H1 (cell line): Measurements from ENCODE around the gene SNX25. TPM values are rescaled to one million over a fixed set of nuclear protein-coding genes. Genes with fewer than 3 reads are reported as not detected.

ENCODE experiments used
- CTCF ChIA-PET: fragments of 300-600 bp; sonication (Branson Sonifier 250); formaldehyde crosslinking; loops from one replicate; lab custom pipeline; 2021; ENCODE audit not compliant: partially characterized antibody; lab: Charles Lee
- POLR2A ChIA-PET: fragments of 300-600 bp; sonication (Branson Sonifier 250); formaldehyde crosslinking; loops from one replicate; lab custom pipeline; 2021; ENCODE audit warnings: inconsistent platforms; ENCODE audit not compliant: partially characterized antibody; lab: Charles Lee
- DNase-seq, 2 experiments: peaks; one replicate each; pipeline versions ENCODE4 v3.0.0 to v3.0.0-alpha.2; 2010 to 2022; ENCODE audit warnings: low spot score in 2 of 2, low read depth in 1 of 2, mixed read lengths in 1 of 2
- FAIRE-seq: peaks from 2 replicates; lab custom pipeline; 2011; peaks lifted over from hg19 to GRCh38; lab: Jason Lieb, UNC
- H2AFZ ChIP-seq: 2 replicates; pipeline ENCODE4 v1.8.1; 2012; ENCODE audit warnings: low read length, inconsistent platforms
- H2AK5ac ChIP-seq: 2 replicates; pipeline ENCODE4 v1.6.1; 2013; ENCODE audit warnings: low read depth, low read length
- H2BK120ac ChIP-seq: replicated peaks from 2 replicates; pipeline ENCODE3; 2013; ENCODE audit warnings: low read depth, low read length, inconsistent platforms
- H2BK12ac ChIP-seq: 2 replicates; pipeline ENCODE4 v1.6.1; 2013; ENCODE audit warnings: low read depth, low read length
- H2BK15ac ChIP-seq: 2 replicates; pipeline ENCODE4 v1.6.1; 2013; ENCODE audit warnings: low read length
- H2BK20ac ChIP-seq: 2 replicates; pipeline ENCODE4 v1.6.1; 2013; ENCODE audit warnings: low read length
- H2BK5ac ChIP-seq: 2 replicates; pipeline ENCODE4 v1.6.1; 2013; ENCODE audit warnings: low read depth, low read length
- H3K14ac ChIP-seq: 2 replicates; pipeline ENCODE4 v1.6.1; 2013; ENCODE audit warnings: inconsistent platforms; ENCODE audit not compliant: insufficient read length
- H3K18ac ChIP-seq: 2 replicates; pipeline ENCODE4 v1.6.1; 2013; ENCODE audit warnings: low read length; ENCODE audit errors: extremely low read depth
- H3K23ac ChIP-seq: 2 replicates; pipeline ENCODE4 v1.6.1; 2013; ENCODE audit warnings: inconsistent platforms; ENCODE audit not compliant: insufficient read length
- H3K23me2 ChIP-seq: 2 replicates; pipeline ENCODE4 v1.6.1; 2013; ENCODE audit warnings: low read depth, low read length
- H3K27ac ChIP-seq: 2 replicates; pipeline ENCODE4 v1.6.1; 2011; ENCODE audit warnings: low read depth, low read length, inconsistent platforms
- H3K27me3 ChIP-seq, 4 experiments: replicated peaks in 1 of 4; 1 replicate in 1 of 4; 2 replicates in 3 of 4; pipeline versions ENCODE4 v1.6.1 to v1.8.1; 2011 to 2013; ENCODE audit warnings: low read length in 3 of 4, mild to moderate bottlenecking in 3 of 4, inconsistent platforms in 2 of 4, mixed read lengths in 2 of 4, moderate library complexity in 1 of 4; ENCODE audit not compliant: control insufficient read depth in 3 of 4, insufficient read depth in 3 of 4; ENCODE audit errors: extremely low read depth in 1 of 4
- H3K36me3 ChIP-seq, 4 experiments: 2 replicates each; pipeline versions ENCODE4 v1.6.1 to v1.8.1; 2011 to 2013; ENCODE audit warnings: mild to moderate bottlenecking in 4 of 4, low read length in 3 of 4, moderate library complexity in 2 of 4, control low read depth in 1 of 4, inconsistent platforms in 1 of 4; ENCODE audit not compliant: insufficient read depth in 4 of 4, control insufficient read depth in 2 of 4
- H3K4ac ChIP-seq: replicated peaks from 2 replicates; pipeline ENCODE3; 2013; ENCODE audit warnings: low read length, low read depth, mixed read lengths, inconsistent platforms; ENCODE audit not compliant: insufficient read length
- H3K4me1 ChIP-seq, 4 experiments: replicated peaks in 1 of 4; 1 replicate in 1 of 4; 2 replicates in 3 of 4; pipeline versions ENCODE4 v1.6.1 to v1.8.1; 2011 to 2013; ENCODE audit warnings: low read length in 3 of 4, inconsistent platforms in 2 of 4, mixed read lengths in 1 of 4; ENCODE audit not compliant: insufficient read depth in 4 of 4, control insufficient read depth in 3 of 4
- H3K4me2 ChIP-seq, 2 experiments: 2 replicates each; pipeline versions ENCODE4 v1.6.1 to v1.8.1; 2011 to 2013; ENCODE audit warnings: low read depth in 2 of 2, low read length in 2 of 2, control low read depth in 1 of 2, inconsistent platforms in 1 of 2, mild to moderate bottlenecking in 1 of 2; ENCODE audit not compliant: insufficient read depth in 1 of 2
- H3K4me3 ChIP-seq, 4 experiments: fragments of 200-600, 300-600 bp in 1 of 4; sonication (generic), shearing (Covaris generic), sonication (Bioruptor Twin) in 1 of 4; 2 replicates each; pipeline versions ENCODE4 v1.5.1 to v1.8.1; 2011 to 2016; ENCODE audit warnings: low read length in 4 of 4, low read depth in 3 of 4, control low read depth in 2 of 4, inconsistent platforms in 2 of 4, mild to moderate bottlenecking in 2 of 4, mixed read lengths in 1 of 4, moderate library complexity in 1 of 4; ENCODE audit not compliant: insufficient read depth in 2 of 4; ENCODE audit errors: extremely low read depth in 1 of 4
- H3K56ac ChIP-seq: replicated peaks from 2 replicates; pipeline ENCODE3; 2013; ENCODE audit warnings: low read depth, mild to moderate bottlenecking, mixed read lengths, low read length, inconsistent platforms; ENCODE audit not compliant: insufficient read length
- H3K79me1 ChIP-seq: 2 replicates; pipeline ENCODE4 v1.6.1; 2013; ENCODE audit warnings: low read depth, low read length, control low read depth
- H3K79me2 ChIP-seq, 2 experiments: 2 replicates each; pipeline versions ENCODE4 v1.6.1 to v1.8.1; 2012 to 2013; ENCODE audit warnings: low read length in 2 of 2, mild to moderate bottlenecking in 2 of 2, inconsistent platforms in 1 of 2; ENCODE audit not compliant: insufficient read depth in 2 of 2, control insufficient read depth in 1 of 2
- H3K9ac ChIP-seq, 4 experiments: replicated peaks in 1 of 4; 1 replicate in 1 of 4; 2 replicates in 3 of 4; pipeline versions ENCODE4 v1.6.1 to v1.8.1; 2011 to 2013; ENCODE audit warnings: low read depth in 3 of 4, low read length in 3 of 4, control low read depth in 2 of 4, mild to moderate bottlenecking in 2 of 4, moderate library complexity in 2 of 4, inconsistent platforms in 1 of 4; ENCODE audit errors: extremely low read depth in 1 of 4
- H3K9me3 ChIP-seq, 2 experiments: 2 replicates each; pipeline versions ENCODE4 v1.6.1 to v1.8.1; 2012 to 2013; ENCODE audit warnings: mild to moderate bottlenecking in 2 of 2, moderate library complexity in 2 of 2, control low read depth in 1 of 2, inconsistent platforms in 1 of 2, low read depth in 1 of 2, low read length in 1 of 2, mixed read lengths in 1 of 2; ENCODE audit not compliant: insufficient read depth in 2 of 2
- H4K20me1 ChIP-seq, 2 experiments: replicated peaks in 1 of 2; 2 replicates each; pipeline versions ENCODE3 to v1.8.1; 2011 to 2013; ENCODE audit warnings: inconsistent platforms in 2 of 2, low read length in 2 of 2, mild to moderate bottlenecking in 1 of 2; ENCODE audit not compliant: insufficient read depth in 2 of 2, control insufficient read depth in 1 of 2
- H4K5ac ChIP-seq: 2 replicates; pipeline ENCODE4 v1.6.1; 2013; ENCODE audit warnings: low read length, low read depth, mixed read lengths, inconsistent platforms; ENCODE audit not compliant: insufficient read length
- H4K8ac ChIP-seq: 2 replicates; pipeline ENCODE4 v1.8.0; 2013; ENCODE audit warnings: mild to moderate bottlenecking, moderate library complexity, low read length, inconsistent platforms; ENCODE audit not compliant: insufficient read depth; ENCODE audit errors: extremely low read depth
- H4K91ac ChIP-seq: replicated peaks from 2 replicates; pipeline ENCODE3; 2013; ENCODE audit warnings: low read length, mixed read lengths, inconsistent platforms; ENCODE audit not compliant: insufficient read length
- BRCA1 ChIP-seq: IDR thresholded peaks from 2 replicates; pipeline ENCODE4 v1.6.1; 2012; ENCODE audit warnings: low read depth, low read length, improper control_type of control experiment
- CBX8 ChIP-seq: fragments of 300-800, 300-1000 bp; sonication (generic); IDR thresholded peaks from 2 replicates; pipeline ENCODE4 v1.7.1; 2016; ENCODE audit warnings: low read depth, low read length, borderline replicate concordance
- CEBPB ChIP-seq: IDR thresholded peaks from 2 replicates; pipeline ENCODE4 v1.6.1; 2012; ENCODE audit warnings: low read depth, low read length
- CHD1 ChIP-seq: IDR thresholded peaks from 2 replicates; pipeline ENCODE4 v1.6.1; 2012; ENCODE audit warnings: low read depth, low read length, improper control_type of control experiment
- CREB1 ChIP-seq: IDR thresholded peaks from 2 replicates; pipeline ENCODE4 v1.6.1; 2012; ENCODE audit warnings: inconsistent platforms
- CTBP2 ChIP-seq: IDR thresholded peaks from 2 replicates; pipeline ENCODE4 v1.7.0; 2011; ENCODE audit warnings: borderline replicate concordance, mild to moderate bottlenecking, moderate library complexity, mixed read lengths, low read length; ENCODE audit not compliant: insufficient read depth, insufficient read length
- KDM5A ChIP-seq: fragments of 200-600 bp; IDR thresholded peaks from 2 replicates; pipeline ENCODE4 v1.7.1; 2012; ENCODE audit warnings: mild to moderate bottlenecking, low read length, inconsistent platforms, mixed read lengths
- POLR2AphosphoS5 ChIP-seq: IDR thresholded peaks from 2 replicates; pipeline ENCODE4 v1.6.1; 2011; ENCODE audit warnings: low read depth, low read length
- RAD21 ChIP-seq, 2 experiments: IDR thresholded peaks in 1 of 2; conservative IDR thresholded peaks in 1 of 2; 2 replicates each; pipeline ENCODE4 v1.6.1; 2011; ENCODE audit warnings: low read depth in 2 of 2, low read length in 2 of 2, improper control_type of control experiment in 1 of 2, inconsistent platforms in 1 of 2, mild to moderate bottlenecking in 1 of 2, moderate library complexity in 1 of 2
- SIRT6 ChIP-seq: IDR thresholded peaks from one replicate; pipeline ENCODE4 v1.7.1; 2012; ENCODE audit warnings: low read length, inconsistent platforms
- SP1 ChIP-seq: IDR thresholded peaks from 2 replicates; pipeline ENCODE4 v1.6.1; 2011; ENCODE audit warnings: low read depth, low read length
- SP2 ChIP-seq: IDR thresholded peaks from 2 replicates; pipeline ENCODE4 v1.6.1; 2012; ENCODE audit warnings: mild to moderate bottlenecking, low read length, inconsistent platforms
- WGBS, 2 experiments: shearing (Covaris generic) in 1 of 2; methylation state at CpG; one replicate each; pipeline versions ENCODE4 v1.1.6 to v1.1.7; 2013 to 2015; ENCODE audit warnings: low lambda C conversion rate in 2 of 2, mixed read lengths in 2 of 2, inconsistent platforms in 1 of 2, low coverage in 1 of 2, missing lambda C conversion rate in 1 of 2; ENCODE audit not compliant: insufficient replicate concordance in 2 of 2, insufficient coverage in 1 of 2, insufficient read length in 1 of 2; ENCODE audit errors: extremely low coverage in 1 of 2, missing lambda C conversion rate in 1 of 2; 5-methylcytosine and 5-hydroxymethylcytosine counted together
- polyA plus RNA-seq, 7 experiments: library from polyadenylated mRNA; depleted of rRNA in 3 of 7; stranded (reverse) in 5 of 7; unstranded in 2 of 7; fragments of >200 nt in 5 of 7; fragments of 200-250 nt in 2 of 7; gene quantifications; 1 replicate in 5 of 7; 2 replicates in 1 of 7; 4 replicates in 1 of 7; pipeline versions ENCODE4 v1.2.1 to v1.2.3, GENCODE V29; 2011 to 2013; ENCODE audit warnings: missing spikeins in 2 of 7, mixed read lengths in 2 of 7
- total RNA-seq: library from RNA; stranded (reverse); fragmentation: NEBNext Ultra II Directional; extraction: Animal tissue kit (Norgen Biotek cat#: 25700); gene quantifications from 2 replicates; pipeline ENCODE4 v1.2.1, GENCODE V29; 2021

SNX25 gene
- total and polyA plus RNA-seq, 2 of the 8 experiments (the other 6 are each of a cell fraction or from before 2014, with no cell fraction given), result 5.4 to 19.9 TPM

DNA sequence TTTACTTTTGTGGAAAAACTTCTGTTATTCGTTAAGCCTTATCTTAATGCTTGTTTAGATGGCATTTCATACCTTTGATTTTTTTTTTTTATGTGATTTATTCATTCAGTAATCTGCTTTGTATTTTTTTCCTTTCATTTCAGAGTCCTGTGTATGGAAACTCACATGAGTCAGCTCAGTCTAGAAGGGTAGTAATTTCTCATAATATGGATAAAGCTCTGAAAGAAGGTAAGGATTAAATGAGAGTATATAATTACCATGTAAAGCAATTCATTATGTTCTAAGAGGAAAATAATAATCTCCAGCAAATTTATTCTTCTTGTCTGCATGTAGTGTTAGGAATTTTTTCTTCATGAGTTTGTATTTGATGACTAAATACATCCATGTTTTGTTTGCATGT lies 37.8 kb downstream of the SNX25 start:
- Histone ChIP-seq H3K4me2 (no peak overlapping the region), H3K14ac (no peak overlapping the region), H3K27ac (no peak overlapping the region), H3K4me1 (no peaks in the 10 kb centered on the region), H3K9me3 (no peaks in the 10 kb centered on the region), H3K56ac (no peak overlapping the region), H2BK15ac (no peak overlapping the region), H2BK120ac (no peak overlapping the region), H2BK20ac (no peak overlapping the region), H3K9ac (no peak overlapping the region), H3K23me2 (no peaks in the 10 kb centered on the region), H3K23ac (no peak overlapping the region), H3K79me1 (no peaks in the 10 kb centered on the region; the same call in 1 of the 2 replicates), H3K27me3 (no peaks in the 10 kb centered on the region), H3K4me3 (no peak overlapping the region), H2AFZ (no peak overlapping the region), H3K36me3 (peaks cover 0 to 3% (median 0%) of the 10 kb centered on the region in 4 experiments; a peak in 1 of 8 replicates), H4K91ac (no peak overlapping the region), H4K8ac (no peak overlapping the region), H2BK5ac (no peak overlapping the region), H2BK12ac (no peak overlapping the region), H4K20me1 (no peaks in the 10 kb centered on the region), H2AK5ac (no peak overlapping the region), H4K5ac (no peak overlapping the region), H3K4ac (no peak overlapping the region), H3K18ac (no peak overlapping the region), H3K79me2 (no peaks in the 10 kb centered on the region)
- 83% methylated on average over 1 of the region's 1 CpG; no CpG with 5 or more reads in 1 of the 2 experiments for WGBS, 2 experiments
- CTCF ChIA-PET, result interaction anchor here (0.5 to 1.9 kb wide), 2 partner anchors 63 to 845 kb away, joined by 3 to 5 read pairs; no protein-coding TSS in a partner anchor
- DNase-seq, result no peak
- POLR2A ChIA-PET, result no interaction called here
- TF ChIP-seq POLR2AphosphoS5 (no peak), CREB1 (no peak), SIRT6 (no peak), CBX8 (no peak), CHD1 (no peak), SP1 (no peak), KDM5A (no peak), CTBP2 (no peak), CEBPB (no peak), RAD21 (IDR thresholded peaks at IDR 0.05 in 1 of 2, conservative IDR thresholded peaks at IDR 0.05 in 1 of 2; ENCODE audit: low read depth in 2 of 2, low read length in 2 of 2) (no peak), SP2 (no peak), BRCA1 (no peak)
- FAIRE-seq, result no peak
